CD4-positive, alpha-beta T cell treated with Interleukin-12 subunit alpha and Interleukin-12 subunit beta, for 1 hour (primary cell): ENCODE data around the gene FXYD3.

Source experiments
- DNase-seq: peaks from one replicate; pipeline ENCODE4 v3.0.0-alpha.2; 2020

FXYD3 gene

GRCh38 chr19:35115177-35115951 is at the start of gene FXYD3:
Gene FXYD3 (plus strand): TSS chr19:35115823. CDS start chr19:35119377, 3,554 bp downstream.
- DNase-seq, result no peak

GRCh38 chr19:35066121-35066520 is 49.5 kb upstream of the FXYD3 start:
- no peak for DNase-seq

DNA sequence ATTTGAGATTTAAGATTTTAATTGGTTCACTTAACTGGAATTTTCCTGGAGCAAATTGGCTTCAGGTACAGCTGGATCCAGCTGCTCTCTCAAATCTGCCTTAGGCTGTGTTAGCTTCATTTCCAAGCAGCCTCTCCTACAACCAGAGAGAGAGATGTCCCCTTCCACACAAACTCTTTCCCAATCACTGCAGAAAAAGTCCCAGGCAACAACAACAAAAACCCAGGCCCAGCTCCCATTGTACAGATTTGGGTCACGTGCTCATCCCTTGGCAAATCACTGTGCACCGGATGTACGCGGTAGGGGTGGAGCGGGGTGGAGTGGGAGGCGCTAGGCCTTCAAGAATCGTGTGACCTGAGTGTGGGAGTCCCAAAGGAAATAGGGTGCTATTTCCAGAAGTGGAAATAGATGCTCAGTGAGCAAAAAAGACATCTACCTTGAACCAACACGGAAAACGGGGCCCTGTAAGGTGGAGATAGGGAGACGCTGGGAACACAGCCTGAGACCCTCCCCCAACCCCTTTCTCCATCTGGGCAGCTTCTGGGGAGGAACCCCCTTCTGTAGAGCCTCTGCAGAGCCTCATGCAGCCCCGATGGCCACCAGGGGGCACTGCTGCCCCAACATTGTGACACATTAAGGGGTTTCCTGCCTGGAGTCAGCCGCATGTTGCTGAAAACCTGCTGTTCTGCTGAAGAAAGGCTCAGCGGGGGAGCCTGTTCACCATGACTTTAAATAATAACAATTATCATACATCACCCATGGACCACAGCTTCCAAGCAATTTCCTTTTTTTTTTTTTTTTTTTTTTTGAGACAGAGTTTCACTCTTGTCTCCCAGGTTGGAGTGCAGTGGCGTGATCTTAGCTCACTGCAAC is 48.7 kb upstream of the FXYD3 start:
- DNase-seq, result peak; percentile 87

DNA sequence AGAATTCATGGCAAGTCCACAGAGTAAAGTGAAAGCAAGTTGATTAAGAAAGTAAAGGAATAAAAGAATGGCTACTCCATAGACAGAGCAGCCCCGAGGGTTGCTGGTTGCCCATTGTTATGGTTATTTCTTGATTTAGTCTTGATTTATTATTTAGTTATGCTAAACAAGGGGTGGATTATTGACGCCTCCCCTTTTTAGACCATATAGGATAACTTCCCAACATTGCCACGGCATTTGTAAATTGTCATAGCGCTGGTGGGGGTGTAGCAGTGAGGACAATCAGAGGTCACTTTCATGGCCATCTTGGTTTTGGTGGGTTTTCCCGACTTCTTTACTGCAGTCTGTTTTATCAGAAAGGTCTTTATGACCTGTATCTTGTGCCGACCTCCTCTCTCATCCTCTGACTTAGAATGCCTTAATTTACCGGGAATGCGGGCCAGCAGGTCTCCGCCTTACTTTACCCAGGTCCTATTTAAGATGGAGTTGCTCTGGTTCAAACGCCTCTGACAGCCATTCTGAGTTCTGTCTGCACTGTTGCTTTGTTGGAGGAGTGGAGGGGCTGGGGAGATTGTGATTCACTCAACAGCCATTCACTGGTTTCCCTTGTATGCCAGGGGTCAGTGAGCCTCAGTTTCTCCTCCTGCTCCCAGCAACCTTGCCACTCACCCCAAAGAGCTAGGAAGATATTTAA is 46.5 kb upstream of the FXYD3 start:
- DNase-seq, result no peak

GRCh38 chr19:35069696-35070095 is 45.9 kb upstream of the FXYD3 start:
- DNase-seq, result no peak

DNA sequence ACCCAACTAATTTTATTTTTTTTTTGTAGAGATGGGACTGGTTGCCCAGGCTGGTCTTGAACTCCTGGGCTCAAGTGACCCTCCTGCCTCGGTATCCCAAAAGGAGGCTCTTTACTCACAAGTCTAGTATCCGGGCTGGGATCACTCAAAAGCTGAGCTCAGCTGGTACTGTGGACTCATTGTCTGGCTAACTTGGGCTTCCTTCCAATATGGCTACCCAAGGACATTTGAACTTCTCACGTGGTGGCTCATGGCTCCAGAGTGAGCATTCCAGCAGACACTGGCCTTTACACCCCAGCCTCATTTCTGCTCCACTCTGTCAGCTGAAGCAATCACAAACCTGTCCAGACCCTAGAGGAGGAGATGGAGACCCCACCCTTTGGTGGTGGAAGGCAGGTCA is 45.2 kb upstream of the FXYD3 start:
- DNase-seq, result no peak

DNA sequence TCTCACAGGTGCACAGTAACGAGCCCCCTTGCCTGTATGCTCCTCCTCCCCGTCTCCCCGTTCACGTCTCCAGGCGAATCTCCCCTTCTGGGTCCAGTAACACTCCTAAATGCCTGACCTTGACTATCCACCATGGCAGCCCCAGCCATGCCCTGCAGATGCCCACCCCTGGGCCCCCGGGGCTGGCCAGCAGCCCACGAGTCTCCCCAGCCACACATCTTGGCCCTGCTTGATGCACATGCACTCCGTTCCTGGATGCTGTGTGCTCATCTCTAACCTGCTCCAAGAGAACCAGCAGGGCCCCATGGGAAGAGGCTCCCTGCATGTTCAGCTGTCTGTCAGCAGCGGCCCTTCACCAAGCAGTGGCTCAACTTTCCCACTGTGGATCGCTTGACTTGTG is 42.1 kb upstream of the FXYD3 start:
- no peak for DNase-seq

DNA sequence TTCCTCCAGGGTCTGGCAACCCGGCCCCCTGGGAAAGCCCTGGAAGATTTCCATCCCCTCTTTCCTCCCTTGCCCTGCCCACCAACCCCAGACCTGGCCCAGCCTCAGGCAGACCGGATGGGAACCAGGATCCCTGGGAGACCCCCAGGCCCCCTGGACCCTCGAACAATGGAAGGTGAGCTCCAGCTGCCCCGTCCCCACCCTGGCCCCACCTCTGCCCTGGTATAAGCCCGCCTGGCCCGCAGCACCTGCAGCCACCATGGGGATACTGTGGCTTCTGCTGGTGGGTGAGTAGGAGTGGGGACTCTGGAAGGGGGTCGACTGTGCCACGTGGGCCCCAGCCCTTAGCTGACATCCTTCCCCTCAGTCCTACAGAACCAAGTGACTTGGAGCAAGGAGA is 41.7 kb upstream of the FXYD3 start:
- DNase-seq, result no peak

DNA sequence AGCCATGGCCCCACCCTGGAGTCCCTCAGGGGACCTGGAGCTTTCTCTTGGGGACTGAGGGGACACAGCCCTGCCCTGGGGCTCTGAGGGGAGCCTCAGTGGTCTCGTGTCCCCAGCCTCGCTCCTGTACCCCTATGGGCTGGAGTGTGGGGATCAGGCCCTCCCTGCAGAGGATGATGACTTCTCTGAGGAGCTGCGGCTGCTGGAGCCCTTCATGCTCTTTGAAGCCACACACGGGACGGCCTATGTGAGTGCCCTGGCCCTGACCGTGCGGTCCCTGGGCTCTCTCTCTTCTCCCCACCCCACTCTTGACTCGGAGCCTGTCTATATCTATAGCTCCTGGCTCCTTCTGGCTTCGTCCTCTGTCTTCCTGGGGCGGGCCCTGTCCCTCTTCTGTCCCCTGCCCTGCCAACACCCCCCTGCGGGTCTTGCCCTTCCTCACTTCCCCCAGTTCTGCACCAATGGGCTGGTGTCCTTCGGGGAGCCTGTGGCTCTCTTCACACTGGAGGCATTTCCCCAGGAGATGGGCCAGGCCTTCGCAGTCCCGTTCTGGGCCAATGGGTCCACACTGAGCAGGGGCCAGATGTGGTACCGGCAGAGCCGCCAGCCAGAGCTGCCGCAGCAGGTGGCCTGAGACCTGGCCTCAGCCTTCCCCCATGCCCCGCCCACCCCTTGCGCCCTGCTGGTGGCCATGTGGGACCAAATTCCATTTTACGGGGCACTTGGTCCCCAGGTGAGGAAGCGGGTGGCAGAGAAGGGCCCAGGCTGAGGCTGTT is 41.0 kb upstream of the FXYD3 start:
- no peak for DNase-seq

DNA sequence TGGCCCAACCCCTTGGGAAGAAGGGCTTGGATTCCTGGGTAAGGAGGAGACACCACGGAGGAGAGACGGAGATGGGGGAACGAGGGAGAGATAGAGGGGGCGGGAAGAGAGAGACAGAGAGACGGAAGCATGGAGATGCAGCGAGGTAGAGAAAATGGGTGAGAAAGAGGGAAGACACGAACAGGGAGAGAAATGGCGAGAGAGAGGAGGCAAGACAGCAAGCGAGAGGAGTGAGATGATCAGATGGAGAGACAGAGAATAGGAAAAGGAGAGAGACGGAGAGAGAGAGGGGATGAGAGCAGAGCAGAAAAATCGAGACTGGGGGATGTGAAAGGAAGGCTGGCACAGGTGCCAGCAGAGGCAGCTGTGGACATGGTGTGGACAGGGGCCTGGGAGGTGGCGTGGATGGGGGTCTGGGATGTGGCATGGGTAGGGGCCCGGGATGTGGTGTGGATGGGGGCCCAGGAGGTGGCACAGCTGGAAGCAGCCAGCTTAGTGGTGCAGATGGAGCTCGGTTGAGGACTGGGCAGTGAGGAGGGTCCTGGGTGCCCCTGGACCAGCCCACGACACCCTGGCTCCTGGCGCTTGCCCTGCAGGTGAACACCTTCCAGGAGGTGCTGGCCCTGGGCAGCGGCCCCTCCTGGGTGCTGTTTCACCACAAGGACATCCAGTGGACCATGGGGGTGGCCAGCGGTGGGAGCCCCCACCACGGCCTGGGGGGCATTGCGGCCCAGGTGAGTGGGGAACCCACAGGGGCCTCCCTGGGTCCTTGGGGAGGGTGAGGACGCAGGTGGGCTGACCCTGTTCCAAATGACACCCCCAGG is 40.2 kb upstream of the FXYD3 start:
- no peak for DNase-seq

- no peak for DNase-seq
Observed at GRCh38 chr19:35076026-35076370, 39.6 kb upstream of the FXYD3 start.

- no peak for DNase-seq
Observed at GRCh38 chr19:35076657-35077056, 39.0 kb upstream of the FXYD3 start.

DNA sequence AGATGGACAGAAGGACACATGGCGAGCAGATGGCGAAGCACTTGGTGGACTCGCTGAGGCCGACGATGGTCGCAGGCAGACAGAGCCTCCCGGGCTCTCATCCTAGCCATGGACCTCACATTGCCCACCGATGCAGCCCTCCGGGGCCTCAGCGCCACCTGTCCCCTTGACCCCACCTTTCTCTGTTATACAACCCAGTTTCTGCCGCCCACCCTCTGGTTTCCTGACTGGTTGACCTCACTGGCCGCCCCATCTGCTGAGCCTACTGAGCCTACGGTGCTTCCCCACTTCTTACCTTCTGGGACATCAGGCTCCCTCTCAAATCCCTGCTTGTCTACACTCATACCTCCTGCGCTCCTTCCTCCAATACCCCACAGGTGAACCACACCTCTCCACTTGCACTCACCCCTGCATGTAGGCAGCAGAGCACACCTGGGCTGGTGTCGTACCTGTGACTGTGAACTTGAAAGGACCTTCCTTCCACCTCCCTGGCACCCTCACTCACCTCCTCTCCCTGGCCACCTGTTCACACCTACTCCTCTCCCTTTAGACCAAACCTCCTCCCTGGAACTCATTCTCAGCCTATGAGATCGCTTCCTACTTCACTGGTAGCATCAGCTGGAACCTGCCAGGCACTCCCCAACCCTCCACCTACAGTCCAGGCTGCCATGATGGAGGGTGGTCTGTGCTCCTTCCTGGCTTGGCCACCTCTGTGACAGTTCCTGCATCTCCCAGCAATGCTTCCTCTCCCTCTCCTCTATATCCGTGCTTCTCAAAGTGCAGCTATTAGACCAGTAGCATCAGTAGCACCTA is 38.0 kb upstream of the FXYD3 start:
- DNase-seq, result no peak

GRCh38 chr19:35079826-35080225 is 35.8 kb upstream of the FXYD3 start:
- no peak for DNase-seq

DNA sequence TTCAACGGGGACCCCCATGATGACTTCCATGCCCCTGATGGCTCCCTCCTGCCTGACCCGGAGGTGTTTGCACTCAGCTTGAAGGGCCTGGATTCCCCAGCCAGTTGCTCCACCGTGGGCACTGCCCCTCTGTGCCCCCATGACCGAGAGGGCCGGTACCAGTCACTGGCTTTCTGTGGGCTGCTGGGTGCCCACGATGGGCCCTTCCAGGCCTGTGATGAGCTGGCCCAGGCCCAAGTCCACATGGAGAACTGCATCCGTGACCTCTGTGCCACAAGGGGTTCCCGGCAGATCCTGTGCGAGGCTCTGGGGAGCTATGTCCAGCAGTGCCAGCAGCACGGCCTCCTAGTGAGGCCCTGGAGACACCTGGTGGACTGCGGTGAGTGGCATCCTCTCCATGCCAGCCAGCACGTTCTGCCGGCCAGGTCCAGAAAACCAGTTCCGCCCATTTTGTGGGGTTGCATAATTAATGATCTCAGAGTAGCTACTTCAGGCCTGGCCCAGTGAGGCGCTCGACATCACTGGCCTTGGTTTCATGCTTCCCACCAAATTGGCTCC is 34.9 kb upstream of the FXYD3 start:
- no peak for DNase-seq

GRCh38 chr19:35081201-35081600 is 34.4 kb upstream of the FXYD3 start:
- no peak for DNase-seq

DNA sequence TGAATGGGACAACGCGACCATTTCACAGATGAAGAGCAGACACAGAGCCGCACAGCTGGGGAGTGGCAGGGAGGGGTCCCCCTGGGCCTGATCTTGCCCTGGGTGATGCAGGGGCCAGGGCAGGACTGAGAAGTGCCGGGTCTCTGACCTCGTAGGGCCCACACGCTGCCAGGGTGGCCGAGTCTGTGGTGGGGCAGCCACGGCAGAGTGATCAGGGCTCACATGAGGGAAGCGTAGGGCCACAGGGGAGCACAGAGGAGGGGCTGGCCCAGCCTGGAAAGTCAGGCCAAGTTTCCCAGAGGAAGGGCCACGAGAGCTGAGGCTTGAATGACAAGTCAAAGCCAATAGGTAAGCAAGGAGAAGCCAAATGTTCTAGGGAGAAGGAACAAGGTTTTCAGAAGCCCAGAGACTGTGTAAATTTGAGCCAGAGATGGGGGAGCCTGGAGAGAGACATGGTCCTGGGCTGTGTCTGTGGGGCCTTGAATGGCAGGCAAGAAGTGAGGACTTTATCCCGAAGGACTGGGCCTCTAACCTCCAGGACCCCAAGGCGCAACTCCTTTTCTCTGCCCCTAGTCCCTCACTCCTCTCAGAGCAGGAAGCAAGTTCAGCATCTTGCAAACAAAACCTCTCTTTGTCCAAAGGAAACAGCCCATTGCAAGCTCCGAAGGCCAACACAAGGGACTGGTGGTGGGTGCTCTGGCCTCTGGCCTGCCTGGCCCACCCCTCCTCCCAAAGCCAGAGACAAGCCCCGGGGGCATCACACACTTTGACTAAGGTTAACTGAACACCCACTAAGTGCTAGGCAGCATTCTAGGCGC is 31.7 kb upstream of the FXYD3 start:
- no peak for DNase-seq

GRCh38 chr19:35084509-35084762 is 31.2 kb upstream of the FXYD3 start:
- DNase-seq, result no peak

DNA sequence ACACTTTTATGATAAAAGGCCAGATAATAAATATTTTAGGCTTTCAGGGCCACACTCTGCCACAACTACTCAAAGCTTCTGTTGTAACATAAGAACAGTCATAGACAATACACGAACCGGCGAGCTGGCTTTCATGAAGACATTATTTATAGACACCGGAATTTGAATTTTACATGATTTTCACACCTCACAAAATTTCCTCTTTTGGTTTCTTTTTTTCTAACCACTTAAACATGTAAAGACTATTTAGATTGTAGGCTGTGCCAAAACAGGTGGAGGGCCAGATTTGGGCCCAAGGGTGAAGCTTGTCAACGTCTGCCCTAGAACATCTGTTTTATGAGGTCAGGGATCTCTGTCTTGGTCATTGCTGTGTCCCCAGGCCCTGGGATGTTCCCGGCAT is 29.7 kb upstream of the FXYD3 start:
- DNase-seq, result peak; percentile 22

DNA sequence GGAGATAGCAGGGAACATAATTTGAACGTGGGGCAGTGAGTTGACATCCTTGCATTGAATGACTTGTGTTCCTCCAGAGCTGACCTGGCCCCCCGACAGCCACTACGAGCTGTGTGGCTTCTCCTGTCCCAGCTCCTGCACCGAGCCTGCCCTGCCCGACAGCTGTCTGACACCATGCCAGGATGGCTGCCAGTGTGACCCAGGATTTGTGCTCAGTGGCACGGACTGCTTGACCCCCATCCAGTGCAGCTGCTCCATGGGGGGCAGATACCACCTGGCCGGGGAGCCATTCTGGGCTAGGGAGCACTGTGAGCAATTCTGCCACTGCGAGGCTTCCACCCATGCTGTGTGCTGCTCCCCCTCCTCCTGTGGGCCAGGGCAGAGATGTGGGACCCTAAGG is 29.2 kb upstream of the FXYD3 start:
- no peak for DNase-seq
